H1 (cell line): ENCODE measurements around the gene COPZ1. TPM values are rescaled to one million over a fixed set of nuclear protein-coding genes. Genes with fewer than 3 reads are reported as not detected.

Source experiments
- CBX5 ChIP-seq: fragments of 300-800, 300-1000 bp; sonication (generic); IDR thresholded peaks from 2 replicates; pipeline ENCODE4 v1.7.1; 2016; ENCODE audit warnings: antibody characterized with exemption, low read length, low read depth
- CHD2 ChIP-seq: IDR thresholded peaks from 2 replicates; pipeline ENCODE4 v1.6.1; 2012; ENCODE audit warnings: low read length, improper control_type of control experiment
- CREB1 ChIP-seq: IDR thresholded peaks from 2 replicates; pipeline ENCODE4 v1.6.1; 2012; ENCODE audit warnings: inconsistent platforms
- FOSL1 ChIP-seq: IDR thresholded peaks from 2 replicates; pipeline ENCODE4 v1.6.1; 2011; ENCODE audit warnings: mild to moderate bottlenecking, low read depth, low read length, moderate library complexity; ENCODE audit not compliant: insufficient read depth
- JUN ChIP-seq: IDR thresholded peaks from 2 replicates; pipeline ENCODE4 v1.6.1; 2011; ENCODE audit warnings: low read depth, mild to moderate bottlenecking, improper control_type of control experiment, low read length
- JUND ChIP-seq: IDR thresholded peaks from 2 replicates; pipeline ENCODE4 v1.6.1; 2011; ENCODE audit warnings: mild to moderate bottlenecking, improper control_type of control experiment, low read length
- POU5F1 ChIP-seq: IDR thresholded peaks from 2 replicates; pipeline ENCODE4 v1.6.1; 2011; ENCODE audit warnings: low read depth, mild to moderate bottlenecking, low read length, moderate library complexity
- RAD21 ChIP-seq, 2 experiments: IDR thresholded peaks in 1 of 2; conservative IDR thresholded peaks in 1 of 2; 2 replicates each; pipeline ENCODE4 v1.6.1; 2011; ENCODE audit warnings: low read depth in 2 of 2, low read length in 2 of 2, improper control_type of control experiment in 1 of 2, inconsistent platforms in 1 of 2, mild to moderate bottlenecking in 1 of 2, moderate library complexity in 1 of 2
- RXRA ChIP-seq: IDR thresholded peaks from 2 replicates; pipeline ENCODE4 v1.6.1; 2011; ENCODE audit warnings: low read depth, mild to moderate bottlenecking, low read length, moderate library complexity; ENCODE audit not compliant: insufficient read depth
- SAP30 ChIP-seq: fragments of 300-600 bp; sonication (generic); IDR thresholded peaks from 2 replicates; pipeline ENCODE4 v1.7.1; 2012; ENCODE audit warnings: low read length, moderate library complexity, mild to moderate bottlenecking, inconsistent platforms; ENCODE audit not compliant: insufficient read depth, insufficient replicate concordance
- SIN3A ChIP-seq, 2 experiments: IDR thresholded peaks in 1 of 2; conservative IDR thresholded peaks in 1 of 2; 2 replicates each; pipeline ENCODE4 v1.6.1; 2011 to 2012; ENCODE audit warnings: low read length in 2 of 2, improper control_type of control experiment in 1 of 2, low read depth in 1 of 2, mild to moderate bottlenecking in 1 of 2
- SRF ChIP-seq: IDR thresholded peaks from 2 replicates; pipeline ENCODE4 v1.6.1; 2011; ENCODE audit warnings: mild to moderate bottlenecking, low read depth, low read length, moderate library complexity
- TAF7 ChIP-seq: optimal IDR thresholded peaks from 2 replicates; pipeline ENCODE3; 2011; ENCODE audit warnings: low read depth, mild to moderate bottlenecking, inconsistent platforms, low read length, moderate library complexity, borderline replicate concordance
- TBP ChIP-seq: IDR thresholded peaks from 2 replicates; pipeline ENCODE4 v1.6.1; 2011; ENCODE audit warnings: low read depth, low read length, improper control_type of control experiment
- polyA plus RNA-seq, 7 experiments: library from polyadenylated mRNA; depleted of rRNA in 3 of 7; stranded (reverse) in 5 of 7; unstranded in 2 of 7; fragments of >200 nt in 5 of 7; fragments of 200-250 nt in 2 of 7; gene quantifications; 1 replicate in 5 of 7; 2 replicates in 1 of 7; 4 replicates in 1 of 7; pipeline versions ENCODE4 v1.2.1 to v1.2.3, GENCODE V29; 2011 to 2013; ENCODE audit warnings: missing spikeins in 2 of 7, mixed read lengths in 2 of 7
- total RNA-seq: library from RNA; stranded (reverse); fragmentation: NEBNext Ultra II Directional; extraction: Animal tissue kit (Norgen Biotek cat#: 25700); gene quantifications from 2 replicates; pipeline ENCODE4 v1.2.1, GENCODE V29; 2021
- TF ChIP-seq, protein P1 (sequence below): IDR thresholded peaks from 2 replicates; pipeline ENCODE4 v1.6.1; 2012; ENCODE audit warnings: inconsistent platforms
- TF ChIP-seq, protein P2 (sequence below): IDR thresholded peaks from 2 replicates; pipeline ENCODE4 v1.6.1; 2011; ENCODE audit warnings: low read length, improper control_type of control experiment
- TF ChIP-seq, protein P3 (sequence below): IDR thresholded peaks from 2 replicates; pipeline ENCODE4 v1.6.1; 2012; ENCODE audit warnings: low read length, inconsistent platforms
- TF ChIP-seq, protein P4 (sequence below): IDR thresholded peaks from 2 replicates; pipeline ENCODE4 v1.6.1; 2011; ENCODE audit warnings: low read depth, mild to moderate bottlenecking, low read length; ENCODE audit not compliant: insufficient read depth

COPZ1 gene
- total and polyA plus RNA-seq, 2 of the 8 experiments (the other 6 are each of a cell fraction or from before 2014, with no cell fraction given) = 103 to 133 TPM

DNA sequence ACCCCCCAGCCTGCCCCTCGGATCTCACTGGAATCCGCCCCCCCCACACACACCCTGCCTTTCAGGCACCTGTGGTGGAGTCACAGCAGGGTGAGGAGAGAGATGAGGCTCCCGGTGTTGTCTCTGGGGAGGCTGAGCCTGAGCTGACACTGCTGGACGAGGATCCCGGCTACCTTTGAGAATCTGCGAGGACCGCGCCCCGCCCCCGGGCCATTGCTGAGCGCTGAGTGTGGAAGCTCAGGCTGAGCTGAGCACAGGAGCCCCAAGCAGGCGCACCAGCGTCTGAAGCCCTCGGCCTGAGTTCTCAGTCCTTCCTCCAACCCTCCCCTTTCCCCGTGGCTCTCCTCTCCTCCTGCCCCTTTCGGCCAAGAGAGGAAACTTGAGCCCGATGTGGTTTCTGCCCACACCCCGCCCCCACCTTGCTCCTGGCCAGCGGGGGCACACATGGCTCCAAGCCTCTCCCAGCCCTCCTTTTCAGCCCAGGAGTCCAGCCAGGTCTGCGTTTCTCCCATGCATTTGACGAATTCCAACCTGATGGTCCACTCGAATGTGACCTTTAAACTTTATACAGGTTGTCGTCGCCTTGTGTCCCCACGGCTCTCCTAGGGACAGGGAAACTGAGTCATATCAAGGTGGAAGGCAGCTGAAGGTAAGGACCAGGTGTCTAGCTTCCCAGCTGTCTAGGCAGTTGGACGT is 24.1 kb upstream of the COPZ1 start, which contains the start of gene NFE2 (continued):
- TF ChIP-seq CREB1 (0 out of 2 replicates have a peak, but pooled peaks have one; percentile 6), CBX5 (no peak), POU5F1 (no peak), RXRA (no peak), CHD2 (0 out of 2 replicates have a peak, but pooled peaks have one; percentile 6), FOSL1 (no peak), RAD21 (IDR thresholded peaks at IDR 0.05 in 1 of 2, conservative IDR thresholded peaks at IDR 0.05 in 1 of 2; ENCODE audit: low read depth in 2 of 2, low read length in 2 of 2) (peak; percentile 8 to 17; a peak in 1 of 4 replicates), TBP (peak; percentile 86), JUND (no peak), SIN3A (conservative IDR thresholded peaks at IDR 0.05 in 1 of 2, IDR thresholded peaks at IDR 0.05 in 1 of 2; ENCODE audit: low read depth in 1 of 2, low read length in 2 of 2) (no peak), TAF7 (no peak), SAP30 (peak; percentile 79), JUN (no peak), SRF (no peak)
- TF ChIP-seq, protein P1, sequence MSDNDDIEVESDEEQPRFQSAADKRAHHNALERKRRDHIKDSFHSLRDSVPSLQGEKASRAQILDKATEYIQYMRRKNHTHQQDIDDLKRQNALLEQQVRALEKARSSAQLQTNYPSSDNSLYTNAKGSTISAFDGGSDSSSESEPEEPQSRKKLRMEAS = peak; percentile 64
- TF ChIP-seq, protein P2, sequence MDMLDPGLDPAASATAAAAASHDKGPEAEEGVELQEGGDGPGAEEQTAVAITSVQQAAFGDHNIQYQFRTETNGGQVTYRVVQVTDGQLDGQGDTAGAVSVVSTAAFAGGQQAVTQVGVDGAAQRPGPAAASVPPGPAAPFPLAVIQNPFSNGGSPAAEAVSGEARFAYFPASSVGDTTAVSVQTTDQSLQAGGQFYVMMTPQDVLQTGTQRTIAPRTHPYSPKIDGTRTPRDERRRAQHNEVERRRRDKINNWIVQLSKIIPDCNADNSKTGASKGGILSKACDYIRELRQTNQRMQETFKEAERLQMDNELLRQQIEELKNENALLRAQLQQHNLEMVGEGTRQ = no peak
- TF ChIP-seq, protein P3, sequence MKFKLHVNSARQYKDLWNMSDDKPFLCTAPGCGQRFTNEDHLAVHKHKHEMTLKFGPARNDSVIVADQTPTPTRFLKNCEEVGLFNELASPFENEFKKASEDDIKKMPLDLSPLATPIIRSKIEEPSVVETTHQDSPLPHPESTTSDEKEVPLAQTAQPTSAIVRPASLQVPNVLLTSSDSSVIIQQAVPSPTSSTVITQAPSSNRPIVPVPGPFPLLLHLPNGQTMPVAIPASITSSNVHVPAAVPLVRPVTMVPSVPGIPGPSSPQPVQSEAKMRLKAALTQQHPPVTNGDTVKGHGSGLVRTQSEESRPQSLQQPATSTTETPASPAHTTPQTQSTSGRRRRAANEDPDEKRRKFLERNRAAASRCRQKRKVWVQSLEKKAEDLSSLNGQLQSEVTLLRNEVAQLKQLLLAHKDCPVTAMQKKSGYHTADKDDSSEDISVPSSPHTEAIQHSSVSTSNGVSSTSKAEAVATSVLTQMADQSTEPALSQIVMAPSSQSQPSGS = no peak
- TF ChIP-seq, protein P4, sequence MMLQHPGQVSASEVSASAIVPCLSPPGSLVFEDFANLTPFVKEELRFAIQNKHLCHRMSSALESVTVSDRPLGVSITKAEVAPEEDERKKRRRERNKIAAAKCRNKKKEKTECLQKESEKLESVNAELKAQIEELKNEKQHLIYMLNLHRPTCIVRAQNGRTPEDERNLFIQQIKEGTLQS = no peak
